Hematopoietic multipotent progenitor cell treated with erythropoietin and hydrocortisone succinate and interleukin-3 and kit ligand, for 4 days (in vitro differentiated cells): ENCODE results near the gene ZDHHC9.

Experiments
- DNase-seq: peaks from one replicate; pipeline ENCODE4 v3.0.0-alpha.2; 2015

Gene ZDHHC9

GRCh38 chrX:129761596-129761995 is 82.1 kb downstream of the ZDHHC9 start:
- DNase-seq = no peak

- DNase-seq = no peak
These were observed 82.7 kb downstream of the ZDHHC9 start for GRCh38 chrX:129760981-129761380.

- DNase-seq = peak; percentile 46
These were observed 83.5 kb downstream of the ZDHHC9 start for GRCh38 chrX:129760155-129760554.

GRCh38 chrX:129759576-129760061 is 84.1 kb downstream of the ZDHHC9 start:
- DNase-seq = peak; percentile 78

- peak; percentile 62 for DNase-seq
These were observed 87.7 kb downstream of the ZDHHC9 start for GRCh38 chrX:129755779-129756650.

GRCh38 chrX:129754056-129755024 is 89.3 kb downstream of the ZDHHC9 start:
- peak; percentile 52 for DNase-seq
